ENCODE results near the gene GATB. TPM values are rescaled to one million over a fixed set of nuclear protein-coding genes. Genes with fewer than 3 reads are reported as not detected.

Gene GATB
- total RNA-seq, 4 donors from 2014 or later, result 13.4 to 42.2 (median 24.8) TPM

DNA sequence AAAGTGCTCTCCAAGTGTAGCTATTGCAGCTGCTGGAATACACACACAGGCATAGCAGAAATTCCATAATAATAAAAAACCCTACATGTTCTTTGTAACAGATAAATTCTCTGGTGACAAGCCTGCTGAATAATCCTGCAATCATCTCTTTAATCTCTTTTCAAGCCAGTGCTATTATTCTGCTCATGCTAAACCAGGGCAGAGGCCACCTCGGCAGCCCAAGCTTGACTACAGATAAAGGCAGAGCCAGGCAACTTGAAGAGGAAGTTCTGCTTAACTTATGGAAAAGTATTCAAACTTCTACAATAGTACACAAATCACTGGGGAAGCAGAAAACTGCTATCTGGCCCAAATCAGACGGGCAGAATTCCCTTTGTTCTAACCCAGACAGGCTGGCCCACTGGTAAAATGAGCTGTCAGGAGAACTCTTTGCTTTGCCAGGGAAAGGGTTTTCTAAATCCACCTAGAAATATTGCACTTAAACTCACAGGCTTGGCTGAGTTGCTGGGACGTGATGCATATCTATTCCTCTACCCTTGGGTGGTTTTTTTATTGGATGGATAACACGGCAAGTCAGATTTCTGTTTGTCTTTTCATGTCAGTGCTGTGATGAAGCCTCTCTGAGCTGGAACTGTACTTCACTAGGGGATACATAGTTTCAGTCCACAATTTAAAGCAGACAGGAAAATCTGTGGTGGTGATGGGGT lies 70.5 kb downstream of the GATB start:
- TF ChIP-seq, protein P1, sequence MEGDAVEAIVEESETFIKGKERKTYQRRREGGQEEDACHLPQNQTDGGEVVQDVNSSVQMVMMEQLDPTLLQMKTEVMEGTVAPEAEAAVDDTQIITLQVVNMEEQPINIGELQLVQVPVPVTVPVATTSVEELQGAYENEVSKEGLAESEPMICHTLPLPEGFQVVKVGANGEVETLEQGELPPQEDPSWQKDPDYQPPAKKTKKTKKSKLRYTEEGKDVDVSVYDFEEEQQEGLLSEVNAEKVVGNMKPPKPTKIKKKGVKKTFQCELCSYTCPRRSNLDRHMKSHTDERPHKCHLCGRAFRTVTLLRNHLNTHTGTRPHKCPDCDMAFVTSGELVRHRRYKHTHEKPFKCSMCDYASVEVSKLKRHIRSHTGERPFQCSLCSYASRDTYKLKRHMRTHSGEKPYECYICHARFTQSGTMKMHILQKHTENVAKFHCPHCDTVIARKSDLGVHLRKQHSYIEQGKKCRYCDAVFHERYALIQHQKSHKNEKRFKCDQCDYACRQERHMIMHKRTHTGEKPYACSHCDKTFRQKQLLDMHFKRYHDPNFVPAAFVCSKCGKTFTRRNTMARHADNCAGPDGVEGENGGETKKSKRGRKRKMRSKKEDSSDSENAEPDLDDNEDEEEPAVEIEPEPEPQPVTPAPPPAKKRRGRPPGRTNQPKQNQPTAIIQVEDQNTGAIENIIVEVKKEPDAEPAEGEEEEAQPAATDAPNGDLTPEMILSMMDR (IDR thresholded peaks at IDR 0.05; ENCODE audit: low read depth), result no peak

DNA sequence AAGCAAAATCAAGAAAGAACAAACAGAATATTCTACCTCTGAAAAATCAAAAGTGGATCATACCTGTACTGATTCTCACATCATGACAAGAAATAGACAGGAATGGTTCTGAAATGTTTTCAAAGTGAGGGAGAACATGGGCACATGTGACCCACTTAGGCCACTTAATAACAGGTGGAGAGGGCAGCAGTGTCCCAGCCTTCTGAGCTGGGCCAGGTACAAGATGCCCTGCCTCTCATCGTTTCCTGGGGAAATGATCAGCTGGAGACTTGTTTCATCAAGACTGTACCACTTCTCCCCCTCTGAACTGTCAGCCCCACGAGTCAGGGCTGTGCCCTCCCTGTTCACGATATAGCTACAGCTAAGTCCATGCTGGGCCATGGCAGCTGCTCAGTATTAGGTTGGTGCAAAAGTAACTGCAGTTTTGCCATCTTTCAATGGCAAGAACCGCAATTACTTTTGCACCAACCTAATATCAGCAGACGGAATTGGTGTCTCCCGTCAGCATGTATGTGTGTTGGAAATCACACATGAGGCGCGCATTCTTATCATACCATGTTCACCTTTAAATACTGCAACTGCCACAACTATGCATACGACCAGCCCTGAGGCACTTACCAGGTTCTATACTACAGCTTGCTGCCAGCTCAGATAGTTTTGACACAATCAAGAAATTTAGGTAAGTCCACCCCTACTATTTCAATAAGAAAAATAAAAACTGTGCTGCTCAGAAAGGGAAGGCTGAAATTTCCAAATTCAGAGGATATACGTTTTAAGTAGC lies 71.4 kb downstream of the GATB start:
- TF ChIP-seq, protein P1 (IDR thresholded peaks at IDR 0.05; ENCODE audit: low read depth), result no peak

DNA sequence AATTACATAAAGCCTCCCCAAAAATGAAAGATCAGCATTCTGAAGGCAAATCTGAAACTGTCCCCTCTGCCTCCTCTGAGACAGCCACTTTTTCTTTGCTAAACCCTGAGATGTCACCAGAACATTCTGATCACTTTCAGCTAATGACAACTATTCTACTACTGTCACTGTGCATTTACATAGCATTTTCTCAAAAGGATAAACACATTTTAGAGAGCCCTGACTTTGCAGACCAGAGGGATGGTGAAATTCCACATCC lies 72.1 kb downstream of the GATB start:
- TF ChIP-seq, protein P1 (IDR thresholded peaks at IDR 0.05; ENCODE audit: low read depth), result no peak

DNA sequence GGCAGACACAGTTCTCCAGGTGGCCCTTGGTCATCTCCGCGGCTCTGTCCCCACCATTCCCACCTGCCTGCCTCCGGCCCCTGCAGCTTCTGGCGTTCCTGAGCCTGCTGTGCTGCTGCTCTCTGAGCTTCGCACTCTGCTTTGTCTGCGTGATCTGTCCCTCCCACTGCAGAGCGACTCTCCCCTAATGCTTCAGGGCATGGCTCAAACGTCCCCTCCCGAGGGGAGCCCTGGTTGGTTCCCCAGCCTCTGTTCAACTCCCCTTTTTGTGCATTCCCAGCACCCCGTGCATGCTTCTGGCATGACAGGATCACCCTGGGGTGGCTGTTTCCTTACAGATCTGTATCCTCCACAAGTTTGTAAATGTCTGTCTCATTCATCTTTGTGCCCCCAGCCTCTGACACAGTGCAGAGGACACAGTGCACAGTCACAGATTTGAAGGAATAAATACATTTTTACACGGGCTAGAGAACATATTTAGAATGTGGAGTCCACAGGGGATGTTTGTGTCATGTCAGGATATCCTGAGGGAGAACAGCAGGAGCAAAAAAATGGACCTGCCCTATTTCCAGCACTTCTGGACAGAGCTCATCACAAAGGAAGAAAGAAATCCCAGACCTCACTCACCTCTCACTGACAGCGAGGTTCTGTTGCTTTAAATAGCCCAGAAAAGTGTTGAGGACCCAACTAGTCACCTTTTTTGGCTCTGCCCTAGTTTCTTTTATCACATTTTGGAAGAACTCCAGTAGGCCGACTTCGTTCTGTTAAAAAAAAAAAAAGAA lies 72.6 kb downstream of the GATB start:
- TF ChIP-seq, protein P1 (IDR thresholded peaks at IDR 0.05; ENCODE audit: low read depth), result no peak

DNA sequence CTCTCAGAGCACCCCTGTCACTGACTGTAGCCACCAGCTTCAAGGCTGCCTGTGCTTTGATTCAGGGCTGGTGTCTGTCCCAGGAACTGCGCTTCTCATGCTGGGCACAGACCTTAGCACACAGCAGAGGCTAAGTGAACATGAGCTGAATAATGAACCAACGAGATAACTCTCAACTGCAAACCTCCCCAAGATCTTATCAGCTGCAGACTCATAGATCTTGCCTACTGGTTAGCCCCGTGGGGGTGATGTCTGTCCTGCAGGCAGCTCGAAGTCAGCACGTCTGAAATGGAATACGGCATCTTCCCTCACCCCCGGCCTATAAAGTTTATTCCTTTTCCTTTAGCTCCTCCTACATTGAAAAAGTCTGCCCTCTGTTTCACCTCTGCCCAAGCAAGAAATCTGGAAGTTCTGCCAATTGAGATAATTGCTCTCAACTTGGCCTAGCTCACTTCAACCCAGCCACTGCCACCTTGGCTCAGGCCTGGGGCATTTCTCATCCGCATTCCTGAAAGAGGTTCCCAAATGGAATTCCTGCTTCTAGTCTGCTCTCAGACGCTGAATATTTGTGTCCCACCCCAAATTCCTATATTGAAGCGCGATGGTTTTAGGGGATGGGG lies 73.7 kb downstream of the GATB start:
- TF ChIP-seq, protein P1 (IDR thresholded peaks at IDR 0.05; ENCODE audit: low read depth), result no peak

DNA sequence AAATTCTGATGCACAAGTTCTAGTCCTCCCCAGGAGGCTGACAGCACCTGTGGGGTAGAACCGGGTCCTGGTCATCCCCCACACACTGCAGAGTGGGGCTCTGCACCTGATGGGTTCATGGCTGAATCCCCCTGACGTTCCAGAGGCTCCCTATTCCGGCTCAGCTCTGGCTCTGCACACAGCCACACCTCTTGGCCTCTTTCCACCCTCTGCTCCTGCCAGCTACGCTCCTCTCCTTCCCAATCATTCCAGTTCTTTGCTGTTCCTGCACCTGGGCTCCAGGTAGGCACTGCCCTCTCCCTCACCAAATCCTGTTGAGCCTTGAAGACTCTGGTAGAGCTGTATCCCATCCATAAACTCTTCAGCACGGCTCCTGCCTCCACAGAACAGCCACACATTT lies 75.5 kb downstream of the GATB start:
- TF ChIP-seq, protein P1 (IDR thresholded peaks at IDR 0.05; ENCODE audit: low read depth), result no peak

DNA sequence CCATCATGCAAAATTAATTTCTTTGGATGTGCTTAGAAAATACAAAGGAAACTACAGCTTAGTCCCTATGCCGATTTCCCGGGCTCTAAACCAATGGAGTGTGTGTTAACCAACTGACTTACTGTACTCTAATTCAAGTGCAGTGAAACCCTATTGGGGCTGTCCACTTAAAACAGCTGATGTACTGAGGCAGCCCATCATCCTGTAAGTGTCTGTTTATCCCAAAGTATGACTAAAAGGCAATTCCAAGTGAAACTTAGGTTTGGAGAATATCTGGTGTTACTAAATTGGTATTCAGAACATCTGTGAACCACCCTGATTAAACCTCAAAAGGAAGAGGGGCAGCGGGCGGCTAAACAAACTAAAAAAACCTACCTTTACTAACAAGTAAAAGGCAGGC lies 79.7 kb downstream of the GATB start:
- TF ChIP-seq, protein P1 (IDR thresholded peaks at IDR 0.05; ENCODE audit: low read depth), result no peak

Measured in subcutaneous adipose tissue (tissue), 4 donors.